Measurements from ENCODE around the gene ADNP.

The ADNP gene

GRCh38 chr20:50900261-50900660 is 31.0 kb downstream of the ADNP start:
- TF ChIP-seq CTCF (IDR thresholded peaks at IDR 0.05; ENCODE audit: low read depth, low read length), result no peak
- no peak for DNase-seq (ENCODE audit: extremely low read depth, low read depth)

GRCh38 chr20:50898475-50898874 is 32.8 kb downstream of the ADNP start:
- TF ChIP-seq CTCF (IDR thresholded peaks at IDR 0.05; ENCODE audit: low read depth, low read length), result no peak
- DNase-seq (ENCODE audit: extremely low read depth, low read depth), result no peak

GRCh38 chr20:50895111-50895830 is 36.0 kb downstream of the ADNP start:
- TF ChIP-seq CTCF (IDR thresholded peaks at IDR 0.05; ENCODE audit: low read depth, low read length), result no peak
- no peak for DNase-seq (ENCODE audit: extremely low read depth, low read depth)

- no peak for TF ChIP-seq CTCF (IDR thresholded peaks at IDR 0.05; ENCODE audit: low read depth, low read length)
- DNase-seq (ENCODE audit: extremely low read depth, low read depth), result no peak
Measured at GRCh38 chr20:50893620-50894019, 37.6 kb downstream of the ADNP start.

GRCh38 chr20:50892394-50892793 is 38.8 kb downstream of the ADNP start:
- no peak for DNase-seq (ENCODE audit: extremely low read depth, low read depth)
- no peak for TF ChIP-seq CTCF (IDR thresholded peaks at IDR 0.05; ENCODE audit: low read depth, low read length)

- no peak for TF ChIP-seq CTCF (IDR thresholded peaks at IDR 0.05; ENCODE audit: low read depth, low read length)
- DNase-seq (ENCODE audit: extremely low read depth, low read depth), result no peak
Measured at GRCh38 chr20:50891138-50891537, 40.1 kb downstream of the ADNP start.

GRCh38 chr20:50887576-50887975 is 43.7 kb downstream of the ADNP start:
- no peak for TF ChIP-seq CTCF (IDR thresholded peaks at IDR 0.05; ENCODE audit: low read depth, low read length)
- no peak for DNase-seq (ENCODE audit: extremely low read depth, low read depth)
